GM23248 (cell line): ENCODE measurements around the gene C10orf71. TPM values are rescaled to one million over a fixed set of nuclear protein-coding genes. Genes with fewer than 3 reads are reported as not detected.

Source experiments
- DNase-seq: peaks from one replicate; pipeline ENCODE4 v3.0.0-alpha.2; 2015
- H2AFZ ChIP-seq: fragments of 200-600 bp; sonication (generic); 2 replicates; pipeline ENCODE4 v1.6.1; 2016; ENCODE audit warnings: antibody characterized with exemption
- H3F3A ChIP-seq: fragments of 200-600 bp; sonication (generic); 2 replicates; pipeline ENCODE4 v1.6.1; 2016; ENCODE audit warnings: mild to moderate bottlenecking, antibody characterized with exemption, mixed run types; ENCODE audit not compliant: insufficient read depth
- H3K27ac ChIP-seq: fragments of 200-600 bp; sonication (generic); 2 replicates; pipeline ENCODE4 v1.5.1; 2016; ENCODE audit warnings: mild to moderate bottlenecking
- H3K27me3 ChIP-seq: fragments of 200-600 bp; sonication (generic); replicated peaks from 2 replicates; pipeline ENCODE4 v1.6.1; 2016; ENCODE audit warnings: mild to moderate bottlenecking; ENCODE audit not compliant: insufficient read depth
- H3K36me3 ChIP-seq: fragments of 200-600 bp; sonication (generic); 2 replicates; pipeline ENCODE4 v1.6.1; 2016; ENCODE audit warnings: low read depth, mild to moderate bottlenecking
- H3K4me1 ChIP-seq: fragments of 200-600 bp; sonication (generic); 2 replicates; pipeline ENCODE4 v1.6.1; 2016; ENCODE audit warnings: mild to moderate bottlenecking; ENCODE audit not compliant: insufficient read depth
- H3K4me2 ChIP-seq: fragments of 200-600 bp; sonication (generic); one replicate; pipeline ENCODE4 v1.6.1; 2016; ENCODE audit warnings: mild to moderate bottlenecking; ENCODE audit not compliant: unreplicated experiment
- H3K4me3 ChIP-seq: fragments of 200-600 bp; sonication (generic); 2 replicates; pipeline ENCODE4 v1.5.1; 2016; ENCODE audit warnings: mild to moderate bottlenecking
- H3K79me2 ChIP-seq: fragments of 200-600 bp; sonication (generic); 2 replicates; pipeline ENCODE4 v1.6.1; 2016; ENCODE audit warnings: mild to moderate bottlenecking; ENCODE audit not compliant: insufficient read depth
- H3K9ac ChIP-seq: fragments of 200-600 bp; sonication (generic); 2 replicates; pipeline ENCODE4 v1.6.1; 2016; ENCODE audit warnings: mild to moderate bottlenecking
- H3K9me2 ChIP-seq: fragments of 200-600 bp; sonication (generic); 2 replicates; pipeline ENCODE4 v1.6.1; 2016; ENCODE audit warnings: mixed run types, mild to moderate bottlenecking, moderate library complexity; ENCODE audit not compliant: insufficient read depth
- H3K9me3 ChIP-seq: fragments of 200-600 bp; sonication (generic); one replicate; pipeline ENCODE4 v1.6.1; 2017; ENCODE audit warnings: low read depth
- H4K20me1 ChIP-seq: fragments of 200-600 bp; sonication (generic); 2 replicates; pipeline ENCODE4 v1.6.0; 2016; ENCODE audit not compliant: insufficient read depth
- EZH2 ChIP-seq: fragments of 200-600 bp; sonication (generic); IDR thresholded peaks from 2 replicates; pipeline ENCODE4 v1.6.1; 2018; ENCODE audit warnings: antibody characterized with exemption, mild to moderate bottlenecking; ENCODE audit not compliant: insufficient read depth, poor library complexity, severe bottlenecking
- EZH2phosphoT487 ChIP-seq: fragments of 200-600 bp; sonication (generic); IDR thresholded peaks from 2 replicates; pipeline ENCODE4 v1.6.1; 2018; ENCODE audit warnings: antibody characterized with exemption, moderate library complexity, mild to moderate bottlenecking, low read depth; ENCODE audit not compliant: insufficient read depth
- WGBS, 2 experiments: methylation state at CpG; one replicate each; pipeline ENCODE4 v1.1.6; 2015 to 2017; ENCODE audit warnings: low lambda C conversion rate in 2 of 2, low coverage in 1 of 2; ENCODE audit errors: missing lambda C conversion rate in 2 of 2; 5-methylcytosine and 5-hydroxymethylcytosine counted together
- in situ Hi-C: fragments of 300-500 bp; cut with MboI; formaldehyde crosslinking; loops from 2 replicates; pipeline ENCODE4 v1.15.0; 2020
- polyA plus RNA-seq: library from polyadenylated mRNA; unstranded; fragments of >200 nt; fragmentation: Nextera tagmentation; extraction: Ambion mirVana; gene quantifications from 2 replicates; pipeline ENCODE4 v1.2.1, GENCODE V29; 2016
- total RNA-seq: library from RNA; depleted of rRNA; stranded (reverse); fragments of >200 nt; shearing (Covaris generic); gene quantifications from 2 replicates; pipeline ENCODE4 v1.2.3, GENCODE V29; 2014

Gene C10orf71
- total and polyA plus RNA-seq, 2 experiments from 2014 or later, result not detected

GRCh38 chr10:49325916-49326783 lies 27.2 kb downstream of the C10orf71 start:
- no peak for TF ChIP-seq EZH2phosphoT487
- Histone ChIP-seq H3K4me1 (no peaks in the 10 kb centered on the region), H3K4me3 (no peak overlapping the region), H3K36me3 (no peaks in the 10 kb centered on the region), H4K20me1 (no peaks in the 10 kb centered on the region), H3K4me2 (no peak overlapping the region), H3K79me2 (no peaks in the 10 kb centered on the region), H3F3A (no peaks in the 10 kb centered on the region), H3K9ac (no peak overlapping the region), H3K27ac (no peak overlapping the region), H3K9me2 (no peaks in the 10 kb centered on the region), H3K27me3 (peaks cover 27% of the 10 kb centered on the region), H3K9me3 (no peaks in the 10 kb centered on the region), H2AFZ (no peak overlapping the region)
- WGBS, 2 experiments, result 77 to 80% methylated on average over 44 to 48 of the region's 48 CpGs
- in situ Hi-C loops, result no loop called here
- DNase-seq, result no peak

GRCh38 chr10:49327036-49327813 lies 28.3 kb downstream of the C10orf71 start:
- no peak for DNase-seq
- Histone ChIP-seq H3K79me2 (no peaks in the 10 kb centered on the region), H3K4me1 (no peaks in the 10 kb centered on the region), H3K4me3 (no peak overlapping the region), H3K9ac (no peak overlapping the region), H3F3A (no peaks in the 10 kb centered on the region), H3K9me2 (no peaks in the 10 kb centered on the region), H2AFZ (no peak overlapping the region), H4K20me1 (no peaks in the 10 kb centered on the region), H3K36me3 (no peaks in the 10 kb centered on the region), H3K4me2 (no peak overlapping the region), H3K27ac (no peak overlapping the region), H3K9me3 (no peaks in the 10 kb centered on the region), H3K27me3 (peaks cover 16% of the 10 kb centered on the region)
- no peak for TF ChIP-seq EZH2
- no peak for TF ChIP-seq EZH2phosphoT487
- WGBS, 2 experiments, result 52 to 53% methylated on average over 6 to 8 of the region's 8 CpGs
- in situ Hi-C loops, result no loop called here

DNA sequence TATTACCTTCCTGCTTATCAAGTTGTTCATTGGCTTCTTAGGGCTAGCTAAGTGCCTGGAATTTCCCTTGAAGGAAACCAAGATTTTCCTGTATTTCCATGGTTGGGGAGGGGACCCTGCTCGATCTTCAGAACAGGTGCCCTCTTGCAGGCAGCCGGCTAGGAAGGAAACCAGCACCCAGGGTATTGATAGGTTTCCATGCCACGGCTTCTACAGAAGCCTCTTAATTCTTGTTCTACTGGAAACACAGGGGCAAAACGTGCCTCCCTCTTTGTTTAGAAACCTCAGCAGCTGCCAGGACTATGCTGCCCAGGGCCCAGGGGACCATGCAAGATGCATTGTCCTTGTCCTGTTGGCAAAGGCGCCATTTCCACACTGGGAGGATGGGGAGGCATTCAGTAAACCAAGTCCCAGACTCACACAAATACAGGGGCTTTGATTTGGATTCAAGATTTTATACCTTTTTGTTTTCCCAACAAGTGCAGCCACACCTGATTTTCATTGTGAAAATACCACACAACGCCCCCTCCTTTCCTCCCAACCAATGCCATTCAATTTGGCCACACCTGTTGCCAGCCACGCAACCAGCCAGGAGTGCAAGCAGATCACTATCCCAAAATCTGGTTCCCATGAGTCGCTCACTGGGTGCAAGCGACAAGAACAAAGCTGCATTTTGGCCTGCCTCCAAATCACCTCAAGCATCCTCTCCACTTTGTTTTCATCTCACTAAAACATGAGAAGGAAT lies 29.6 kb downstream of the C10orf71 start:
- no peaks in the 10 kb centered on the region for H3F3A ChIP-seq
- H3K79me2 ChIP-seq, result no peaks in the 10 kb centered on the region
- no peaks in the 10 kb centered on the region for H4K20me1 ChIP-seq
- H2AFZ ChIP-seq, result no peak overlapping the region
- peaks cover 9% of the 10 kb centered on the region for H3K27me3 ChIP-seq
- H3K4me3 ChIP-seq, result no peak overlapping the region
- in situ Hi-C loops, result no loop called here
- no peak overlapping the region for H3K27ac ChIP-seq
- DNase-seq, result no peak
- no peaks in the 10 kb centered on the region for H3K36me3 ChIP-seq
- H3K9me2 ChIP-seq, result no peaks in the 10 kb centered on the region
- H3K9ac ChIP-seq, result no peak overlapping the region
- no peaks in the 10 kb centered on the region for H3K4me1 ChIP-seq
- no peak for TF ChIP-seq EZH2phosphoT487
- no peak for TF ChIP-seq EZH2
- no peaks in the 10 kb centered on the region for H3K9me3 ChIP-seq
- no peak overlapping the region for H3K4me2 ChIP-seq
- 39 to 45% methylated on average over 9 of the region's 9 CpGs for whole genome bisulfite sequencing, 2 experiments

DNA sequence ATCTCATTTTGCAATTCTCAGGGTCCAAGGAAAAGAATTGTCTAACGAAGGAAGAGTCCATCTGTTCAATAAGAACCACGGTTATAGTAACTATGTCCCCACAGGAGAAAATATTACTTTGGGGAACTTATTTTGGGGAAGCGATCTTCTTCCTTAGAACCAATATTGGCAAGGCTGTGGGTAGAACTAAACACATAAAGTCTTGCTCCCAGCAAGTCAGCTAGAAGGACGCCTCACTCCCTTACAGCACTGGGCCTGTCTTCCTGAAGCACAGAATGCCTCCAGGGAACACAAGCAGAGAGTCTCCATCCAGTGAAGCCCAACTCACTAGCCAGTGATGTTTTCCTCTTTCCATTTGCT lies 30.2 kb downstream of the C10orf71 start:
- Histone ChIP-seq H4K20me1 (no peaks in the 10 kb centered on the region), H3K9me2 (no peaks in the 10 kb centered on the region), H3K4me1 (no peaks in the 10 kb centered on the region), H3K36me3 (no peaks in the 10 kb centered on the region), H3F3A (no peaks in the 10 kb centered on the region), H2AFZ (no peak overlapping the region), H3K9me3 (no peaks in the 10 kb centered on the region), H3K79me2 (no peaks in the 10 kb centered on the region), H3K27me3 (peaks cover 9% of the 10 kb centered on the region), H3K27ac (no peak overlapping the region), H3K4me2 (no peak overlapping the region), H3K9ac (no peak overlapping the region), H3K4me3 (no peak overlapping the region)
- 62 to 68% methylated on average over 4 of the region's 4 CpGs for WGBS, 2 experiments
- no peak for DNase-seq
- no peak for TF ChIP-seq EZH2
- no peak for TF ChIP-seq EZH2phosphoT487
- in situ Hi-C loops, result no loop called here
